ENCODE results near the gene GALNT12. TPM values are rescaled to one million over a fixed set of nuclear protein-coding genes. Genes with fewer than 3 reads are reported as not detected.
A peak's percentile ranks its signal among the peaks of the same experiment; 100 is the strongest.

Gene GALNT12, protein sequence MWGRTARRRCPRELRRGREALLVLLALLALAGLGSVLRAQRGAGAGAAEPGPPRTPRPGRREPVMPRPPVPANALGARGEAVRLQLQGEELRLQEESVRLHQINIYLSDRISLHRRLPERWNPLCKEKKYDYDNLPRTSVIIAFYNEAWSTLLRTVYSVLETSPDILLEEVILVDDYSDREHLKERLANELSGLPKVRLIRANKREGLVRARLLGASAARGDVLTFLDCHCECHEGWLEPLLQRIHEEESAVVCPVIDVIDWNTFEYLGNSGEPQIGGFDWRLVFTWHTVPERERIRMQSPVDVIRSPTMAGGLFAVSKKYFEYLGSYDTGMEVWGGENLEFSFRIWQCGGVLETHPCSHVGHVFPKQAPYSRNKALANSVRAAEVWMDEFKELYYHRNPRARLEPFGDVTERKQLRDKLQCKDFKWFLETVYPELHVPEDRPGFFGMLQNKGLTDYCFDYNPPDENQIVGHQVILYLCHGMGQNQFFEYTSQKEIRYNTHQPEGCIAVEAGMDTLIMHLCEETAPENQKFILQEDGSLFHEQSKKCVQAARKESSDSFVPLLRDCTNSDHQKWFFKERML
- total RNA-seq, result 28.6 TPM

DNA sequence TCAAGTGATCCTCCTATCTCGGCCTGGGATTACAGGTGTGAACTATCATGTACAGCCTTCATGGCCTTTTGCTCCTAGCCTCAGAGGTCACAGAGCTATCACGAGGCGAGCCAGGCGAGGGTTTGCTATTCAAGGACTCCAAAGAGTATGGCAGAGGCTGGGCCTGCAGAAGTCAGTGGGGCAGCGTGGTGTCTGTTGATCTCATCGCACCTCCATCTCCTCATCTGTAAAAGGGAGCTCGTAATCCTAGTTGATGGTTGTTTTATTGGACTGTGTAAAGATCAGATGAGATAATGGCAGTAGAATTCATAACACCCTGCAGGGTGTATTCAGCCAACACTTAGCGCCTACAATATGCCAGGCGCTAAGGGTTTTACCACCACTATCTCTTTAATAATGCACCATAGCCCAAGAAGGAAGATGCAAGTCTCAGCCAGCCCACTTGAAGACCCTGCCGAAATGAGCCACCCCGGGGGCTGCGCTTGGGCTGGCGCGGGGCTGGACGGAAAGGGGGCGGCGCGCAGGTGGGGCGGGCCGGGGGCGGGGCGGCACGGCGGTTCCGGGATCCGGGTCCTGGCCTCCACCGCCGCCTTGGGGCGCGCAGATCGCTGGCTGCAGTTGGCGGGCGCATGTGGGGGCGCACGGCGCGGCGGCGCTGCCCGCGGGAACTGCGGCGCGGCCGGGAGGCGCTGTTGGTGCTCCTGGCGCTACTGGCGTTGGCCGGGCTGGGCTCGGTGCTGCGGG is at the start of gene GALNT12:
Gene GALNT12 (plus strand): TSS at position 601 of the 744 bp plus-strand sequence. CDS start 29 bp downstream, at position 630.
- peak; percentile 22 for DNase-seq (ENCODE audit: low spot score)

DNA sequence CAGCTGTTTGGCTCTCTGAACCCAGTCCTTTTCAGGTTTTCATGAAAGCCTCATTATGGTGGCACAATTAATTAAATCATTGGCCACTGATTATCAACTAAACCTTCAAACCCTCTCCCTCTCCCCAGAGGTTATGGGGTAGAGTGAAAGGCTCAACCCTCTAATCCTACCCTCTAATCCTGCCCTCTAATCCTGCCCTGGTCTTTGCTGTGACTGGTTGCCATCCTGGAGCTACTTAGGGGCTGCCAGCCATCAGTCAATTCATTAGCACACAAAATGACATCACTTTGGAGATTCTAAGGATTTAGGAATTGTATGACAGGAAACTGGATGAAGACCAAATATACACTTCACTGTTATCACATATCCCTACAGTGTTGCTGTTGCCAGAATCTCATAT is 47.2 kb upstream of the GALNT12 start:
- DNase-seq (ENCODE audit: low spot score), result no peak

DNA sequence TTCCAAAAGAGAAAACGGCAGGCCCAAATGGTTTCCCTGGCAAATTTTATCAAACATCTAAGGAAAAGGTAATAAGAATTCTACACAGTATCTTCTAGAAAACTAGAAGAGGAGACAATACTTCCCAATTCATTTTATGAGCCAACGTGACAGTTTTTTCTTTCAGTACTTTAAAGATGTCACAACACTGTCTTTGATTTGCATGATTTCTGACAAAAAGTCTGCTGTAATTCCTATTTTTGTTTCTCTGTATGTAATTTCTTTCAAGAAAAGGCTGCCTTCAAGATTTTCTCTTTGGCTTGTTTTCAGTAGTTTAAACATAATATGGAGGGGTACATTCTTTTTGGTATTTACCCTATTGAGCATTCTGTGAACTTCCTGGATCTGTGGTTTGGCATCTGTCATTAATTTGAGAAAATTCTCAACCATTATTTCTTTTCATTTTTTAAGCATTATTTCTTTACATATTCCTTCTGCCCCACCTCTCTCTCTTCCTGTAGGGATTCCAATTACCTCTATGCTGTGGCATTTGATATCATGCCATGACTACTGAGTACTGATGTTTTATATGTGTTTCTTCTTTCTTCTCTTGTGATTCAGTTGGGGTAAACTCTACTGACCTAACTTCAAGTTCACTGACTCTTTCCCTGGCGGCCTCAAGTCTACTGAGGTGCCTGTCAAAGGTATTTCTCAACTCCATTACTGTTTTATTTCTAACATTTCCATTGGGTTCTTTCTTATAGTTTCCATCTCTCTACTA is 43.3 kb upstream of the GALNT12 start:
- no peak for DNase-seq (ENCODE audit: low spot score)

DNA sequence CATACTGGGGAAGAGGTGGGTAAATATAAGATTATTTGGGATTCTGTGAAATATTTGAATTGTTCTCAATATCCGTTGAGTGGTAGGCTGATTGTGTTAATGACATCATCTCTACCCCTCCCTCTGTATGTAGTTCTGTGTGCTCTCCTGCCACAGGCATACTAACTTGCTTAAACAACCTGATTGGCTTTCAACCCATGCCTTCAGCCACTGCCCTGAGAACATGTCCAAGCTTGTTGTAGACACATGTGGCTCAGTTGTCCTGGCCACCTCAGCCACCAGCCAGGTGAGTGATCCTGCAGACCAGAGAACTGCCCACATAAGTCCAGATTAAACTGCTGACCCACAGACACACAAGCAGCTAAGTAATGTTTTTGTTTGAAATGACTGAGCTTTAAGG is 42.2 kb upstream of the GALNT12 start:
- no peak for DNase-seq (ENCODE audit: low spot score)

DNA sequence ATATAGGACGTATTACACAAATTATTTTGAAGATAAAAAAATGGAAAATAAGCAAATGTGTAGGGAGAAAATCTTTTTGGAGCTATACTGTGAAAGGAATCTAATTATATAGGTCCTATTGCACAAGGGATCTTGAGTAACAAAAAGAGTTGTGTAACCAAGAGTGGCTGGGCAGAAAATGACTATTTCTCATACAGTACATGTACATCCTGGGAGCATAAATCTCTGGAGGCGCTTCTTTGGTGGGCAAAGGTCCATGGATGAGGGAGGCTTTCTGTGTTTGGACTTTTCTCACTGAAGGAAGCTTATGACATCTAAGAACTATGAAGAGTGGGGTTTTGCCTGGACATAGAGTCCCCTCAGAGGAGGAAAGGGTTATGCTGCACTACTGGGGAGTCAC is 40.9 kb upstream of the GALNT12 start:
- no peak for DNase-seq (ENCODE audit: low spot score)

DNA sequence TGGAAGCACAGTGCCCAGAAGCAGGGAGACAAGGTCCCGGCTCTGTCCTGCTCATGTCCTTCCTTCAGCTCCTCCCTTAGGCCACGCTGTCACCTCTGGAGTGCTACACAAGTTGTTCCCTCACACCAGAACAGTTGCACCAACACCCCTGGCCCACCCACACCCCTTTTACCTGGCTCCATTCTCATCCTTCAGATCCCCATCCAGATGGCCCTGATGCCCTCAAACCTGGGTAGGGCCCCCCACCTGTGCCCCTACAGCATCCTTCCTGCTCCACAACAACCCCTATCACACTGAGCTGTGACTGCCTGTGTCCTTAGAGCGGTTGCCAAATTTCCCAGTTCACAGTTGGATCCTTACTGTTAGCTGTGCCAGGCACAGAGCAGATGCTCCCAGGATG is 40.3 kb upstream of the GALNT12 start:
- no peak for DNase-seq (ENCODE audit: low spot score)

DNA sequence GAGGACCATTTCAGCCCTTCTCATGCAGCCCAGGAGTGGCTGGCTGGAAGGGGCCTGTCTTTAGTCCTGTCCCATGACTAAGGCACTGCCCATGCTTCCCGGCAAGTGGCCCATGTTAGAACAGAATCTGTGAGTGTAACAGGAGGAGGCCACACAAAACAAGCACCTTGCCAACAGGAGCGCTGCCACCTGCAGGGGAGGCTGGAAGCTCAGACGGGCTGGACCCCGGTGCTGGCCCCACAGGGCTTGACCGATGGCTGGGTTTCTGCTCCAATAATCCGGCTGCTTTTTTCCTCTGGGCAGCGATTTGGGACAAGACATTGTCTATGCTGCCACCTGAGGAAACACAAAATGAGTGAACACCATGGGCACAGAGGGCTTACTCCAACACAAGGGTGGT is 39.6 kb upstream of the GALNT12 start:
- DNase-seq (ENCODE audit: low spot score), result no peak

DNA sequence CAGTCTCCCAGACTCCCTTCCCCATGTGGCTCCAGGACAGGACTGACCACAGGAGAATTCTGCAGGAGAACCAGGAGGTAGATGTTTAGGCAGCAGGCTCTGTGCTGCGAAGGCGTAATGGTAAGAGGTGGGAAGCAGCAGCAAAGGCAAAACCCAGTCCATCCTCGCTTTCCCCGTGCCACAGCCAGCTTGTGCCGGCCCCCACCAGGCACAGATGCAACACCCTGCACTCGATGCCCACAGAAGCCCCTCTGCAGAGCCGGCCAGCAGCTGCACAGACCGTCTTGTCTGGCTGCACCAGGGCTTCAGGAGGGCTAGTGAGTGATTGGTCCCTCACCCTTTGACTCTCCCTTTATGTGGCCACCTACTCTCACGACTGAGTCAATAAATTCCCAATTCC is 39.1 kb upstream of the GALNT12 start:
- no peak for DNase-seq (ENCODE audit: low spot score)

DNA sequence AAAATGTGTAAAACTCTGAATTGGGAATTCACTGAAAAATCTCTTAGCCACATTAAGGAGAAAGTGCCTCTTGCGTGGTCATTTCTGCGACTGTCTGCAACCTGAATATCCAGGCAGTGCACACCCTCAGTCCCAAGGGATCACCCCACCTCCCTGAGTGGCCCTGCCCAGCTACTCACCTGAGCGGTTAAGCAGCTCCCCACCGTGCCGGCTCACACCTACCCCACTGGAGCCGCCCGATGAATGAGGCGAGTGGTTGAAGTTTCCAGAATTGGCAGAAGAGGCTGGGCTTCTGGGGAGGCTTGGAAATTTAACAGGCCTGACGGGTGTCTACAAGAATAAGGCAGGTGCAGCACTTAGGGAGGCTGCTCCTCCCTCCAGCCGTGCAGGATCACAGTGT is 36.8 kb upstream of the GALNT12 start:
- no peak for DNase-seq (ENCODE audit: low spot score)

DNA sequence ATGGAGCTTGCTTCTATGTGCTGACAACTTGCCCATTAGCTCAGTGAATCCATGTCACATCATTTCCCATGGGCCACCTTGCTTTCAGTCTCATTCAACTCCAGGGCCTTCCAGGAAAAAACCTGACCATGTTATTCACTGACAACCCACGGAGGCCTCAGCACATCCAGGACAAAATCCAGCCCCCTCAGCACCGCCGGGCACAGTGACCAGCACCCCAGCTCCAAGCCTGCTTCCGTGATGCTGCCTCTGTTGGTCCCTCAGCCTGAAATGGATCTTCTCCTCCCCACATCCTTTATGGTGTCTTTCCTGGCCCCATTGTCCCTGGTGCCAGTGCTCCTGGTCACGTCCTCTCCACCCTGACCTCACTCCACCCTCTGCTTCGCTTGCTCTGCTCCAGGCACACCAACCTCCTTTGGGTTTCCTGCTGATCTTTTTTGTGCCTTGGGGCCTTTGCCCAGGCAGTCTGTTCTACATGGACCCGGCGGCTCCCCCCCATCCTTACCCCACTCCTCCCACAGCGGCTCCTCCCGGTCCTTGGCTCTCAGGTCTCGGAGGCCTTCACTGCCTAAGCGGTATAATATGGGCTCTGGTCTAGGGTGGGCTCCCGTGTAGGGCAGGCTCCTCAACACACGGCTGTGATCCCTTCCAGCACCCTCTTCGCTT is 36.1 kb upstream of the GALNT12 start:
- DNase-seq (ENCODE audit: low spot score), result no peak

DNA sequence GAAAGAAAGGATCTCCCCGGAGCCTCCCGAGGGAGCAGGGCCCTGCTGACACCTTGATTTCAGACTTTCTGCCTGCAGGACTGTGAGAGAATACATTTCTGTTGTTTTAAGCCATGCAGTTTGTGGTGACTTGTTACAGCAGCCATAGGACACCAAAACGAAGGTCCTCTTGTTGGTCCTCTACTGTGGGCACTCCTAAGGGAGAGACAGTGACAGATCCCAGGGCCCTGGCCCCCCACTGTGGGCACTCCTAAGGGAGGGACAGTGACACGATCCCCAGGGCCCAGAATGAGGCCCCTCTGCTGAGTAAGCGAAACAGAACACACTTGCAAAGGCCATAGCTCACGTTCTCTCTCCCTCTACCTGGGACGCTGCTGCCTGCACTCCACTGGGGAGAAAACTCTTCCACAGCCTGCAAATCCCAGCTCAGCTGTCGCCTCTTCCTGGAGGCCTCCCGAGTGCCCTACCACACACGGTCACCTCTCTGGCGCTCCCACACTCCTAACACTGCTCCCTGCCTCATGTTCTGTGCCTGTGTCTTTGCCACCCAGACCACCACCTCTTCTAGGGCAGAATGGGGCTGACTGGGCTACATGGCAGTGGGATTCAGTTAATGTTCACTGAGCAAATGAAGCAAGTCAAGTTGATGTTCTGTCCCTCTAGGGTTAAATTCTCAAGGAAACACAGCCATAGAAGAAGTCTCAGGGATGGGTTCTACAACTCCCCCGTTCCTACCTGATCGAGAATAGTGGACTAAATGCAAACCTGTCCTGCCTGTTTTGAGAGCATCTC is 34.9 kb upstream of the GALNT12 start:
- no peak for DNase-seq (ENCODE audit: low spot score)

DNA sequence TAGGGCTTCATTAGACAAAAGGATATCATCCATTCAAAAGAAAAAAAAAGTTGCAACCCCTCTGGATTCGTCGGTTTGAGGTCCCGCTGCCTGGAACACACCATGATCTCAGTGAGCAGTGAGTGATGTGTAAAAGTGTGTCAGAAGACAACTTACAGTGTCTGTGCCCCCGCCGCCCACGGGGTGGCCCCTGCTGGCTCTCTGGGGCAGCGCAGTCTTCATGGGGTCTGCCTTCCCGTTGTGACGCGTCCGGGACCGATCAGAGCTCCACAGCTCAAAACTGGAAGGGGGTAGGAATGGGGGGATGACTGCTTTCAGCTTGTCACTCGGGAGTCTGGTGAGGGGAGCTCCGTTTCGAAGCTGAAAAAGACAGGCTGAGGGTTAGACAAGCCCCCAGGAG is 33.7 kb upstream of the GALNT12 start:
- DNase-seq (ENCODE audit: low spot score), result no peak

DNA sequence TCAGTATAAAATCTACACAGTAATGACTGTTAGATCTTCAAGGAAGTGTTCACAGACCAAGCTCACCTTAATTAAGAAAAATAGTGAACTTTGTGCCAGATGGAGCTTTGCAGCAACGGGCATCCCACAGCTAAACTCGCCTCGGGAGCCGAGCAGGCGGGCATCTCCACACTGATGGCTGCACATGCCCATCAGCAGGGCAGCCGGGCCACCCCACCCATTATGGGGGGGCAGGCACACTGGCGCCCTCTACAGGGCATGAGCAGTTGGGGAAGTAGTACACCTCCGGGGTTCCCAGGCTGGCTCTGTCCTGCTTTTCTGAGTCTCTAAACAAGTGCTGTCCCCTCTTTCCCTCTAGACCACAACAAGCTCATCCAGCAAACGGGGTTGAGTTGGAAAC is 32.7 kb upstream of the GALNT12 start:
- DNase-seq (ENCODE audit: low spot score), result no peak

DNA sequence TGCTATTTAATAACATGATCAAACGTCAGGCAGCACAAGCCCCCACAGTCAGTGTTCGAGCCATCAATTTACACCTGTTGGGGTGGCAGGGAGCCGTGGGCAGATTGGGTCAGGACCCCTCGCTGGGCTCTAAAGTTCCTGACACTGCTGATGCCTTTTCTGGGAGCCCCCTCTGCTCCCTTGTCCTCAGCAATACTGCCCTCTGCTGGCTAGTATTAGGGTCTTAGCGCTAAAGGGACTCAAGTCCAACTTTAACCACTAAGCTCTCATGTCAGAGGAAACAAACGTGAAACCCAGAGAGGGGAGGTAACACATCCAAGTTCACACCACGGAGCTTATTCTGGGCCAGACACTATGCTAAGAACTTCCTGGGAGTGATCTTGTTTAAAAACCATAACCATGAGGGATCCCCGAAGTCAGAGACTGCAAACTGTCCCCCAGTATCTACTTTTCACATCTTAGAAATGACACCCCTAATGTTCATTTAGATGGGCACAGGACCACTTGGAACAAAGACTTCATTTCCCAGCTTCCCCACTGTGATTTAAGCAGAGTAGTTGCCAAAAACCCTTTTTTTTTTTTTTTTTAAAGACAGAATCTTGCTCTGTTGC is 31.5 kb upstream of the GALNT12 start:
- no peak for DNase-seq (ENCODE audit: low spot score)

DNA sequence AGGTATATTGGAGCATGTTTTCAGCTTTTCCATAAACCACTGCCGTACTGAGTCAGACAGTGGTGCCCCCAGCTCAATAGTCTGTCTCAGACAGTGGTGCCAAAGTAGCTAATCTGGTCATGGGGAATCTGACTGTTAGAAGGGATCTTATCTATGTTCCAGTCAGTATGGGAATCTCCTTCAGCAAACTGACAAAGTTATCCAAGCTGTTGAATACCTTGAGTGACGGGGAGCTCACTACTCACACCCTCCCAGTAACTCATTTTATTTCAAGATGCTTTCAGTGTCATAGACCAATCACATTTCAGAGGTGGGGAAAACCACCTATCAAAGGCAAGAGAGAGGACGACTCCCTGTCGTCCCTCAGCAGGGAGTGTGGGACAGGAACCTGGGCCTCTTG is 29.9 kb upstream of the GALNT12 start:
- no peak for DNase-seq (ENCODE audit: low spot score)

DNA sequence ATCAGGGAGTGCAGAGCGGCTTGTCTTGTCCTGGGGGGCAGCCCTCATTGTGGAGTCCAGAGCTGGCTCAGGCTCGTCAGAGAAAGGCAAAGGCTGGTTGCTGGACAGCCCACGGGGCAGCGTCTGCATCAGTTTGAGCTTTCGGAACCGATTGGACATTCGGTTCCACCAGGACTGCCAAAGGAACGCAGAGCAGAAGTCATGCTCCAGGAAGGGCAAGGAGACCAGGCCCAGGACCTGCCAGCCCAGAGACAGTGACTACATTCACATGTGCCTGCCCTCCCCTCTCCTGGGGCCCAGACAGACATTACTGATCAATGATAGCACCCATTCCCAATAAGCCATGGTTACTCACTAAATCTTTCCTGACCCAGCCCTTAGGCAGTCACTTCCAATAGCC is 29.2 kb upstream of the GALNT12 start:
- no peak for DNase-seq (ENCODE audit: low spot score)

DNA sequence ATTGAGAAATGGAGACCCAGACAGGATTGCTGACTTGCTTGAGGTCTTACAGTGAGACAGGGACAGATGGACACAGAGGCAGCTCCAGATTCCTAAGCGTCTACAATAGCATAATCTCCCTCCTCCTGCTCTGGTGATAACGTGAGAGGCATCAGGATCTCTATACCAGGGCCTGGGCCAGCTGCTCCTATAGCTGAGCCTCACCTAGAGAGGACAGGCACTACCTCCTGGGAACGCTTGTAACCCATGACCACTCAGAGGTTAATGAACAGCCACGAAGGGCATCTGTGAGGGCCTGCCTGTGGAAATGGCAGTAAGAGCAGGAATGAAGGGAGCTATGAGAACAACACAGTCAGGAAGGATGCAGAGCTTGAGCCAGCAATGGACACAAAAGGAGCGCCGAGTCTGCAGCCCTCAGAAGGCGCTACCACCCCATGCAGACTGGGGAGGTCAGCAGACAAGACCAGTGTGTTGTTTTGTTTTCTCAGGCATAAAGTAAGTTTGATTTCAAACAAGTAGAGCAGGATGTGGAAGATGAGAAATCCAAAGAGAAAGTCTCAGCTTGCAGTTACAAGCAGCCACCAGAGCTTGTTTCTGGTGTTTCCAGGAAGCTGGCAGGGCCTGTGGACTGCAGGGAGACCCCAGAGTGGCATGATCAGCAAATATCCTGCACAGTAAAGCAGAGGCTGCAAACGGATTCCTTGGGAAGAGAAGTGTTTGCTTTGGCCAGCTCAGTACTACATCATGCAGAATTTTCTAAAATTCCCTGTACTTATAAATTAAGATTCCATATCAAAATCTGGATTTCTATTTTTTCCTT is 28.5 kb upstream of the GALNT12 start:
- peak; percentile 26 for DNase-seq (ENCODE audit: low spot score)

DNA sequence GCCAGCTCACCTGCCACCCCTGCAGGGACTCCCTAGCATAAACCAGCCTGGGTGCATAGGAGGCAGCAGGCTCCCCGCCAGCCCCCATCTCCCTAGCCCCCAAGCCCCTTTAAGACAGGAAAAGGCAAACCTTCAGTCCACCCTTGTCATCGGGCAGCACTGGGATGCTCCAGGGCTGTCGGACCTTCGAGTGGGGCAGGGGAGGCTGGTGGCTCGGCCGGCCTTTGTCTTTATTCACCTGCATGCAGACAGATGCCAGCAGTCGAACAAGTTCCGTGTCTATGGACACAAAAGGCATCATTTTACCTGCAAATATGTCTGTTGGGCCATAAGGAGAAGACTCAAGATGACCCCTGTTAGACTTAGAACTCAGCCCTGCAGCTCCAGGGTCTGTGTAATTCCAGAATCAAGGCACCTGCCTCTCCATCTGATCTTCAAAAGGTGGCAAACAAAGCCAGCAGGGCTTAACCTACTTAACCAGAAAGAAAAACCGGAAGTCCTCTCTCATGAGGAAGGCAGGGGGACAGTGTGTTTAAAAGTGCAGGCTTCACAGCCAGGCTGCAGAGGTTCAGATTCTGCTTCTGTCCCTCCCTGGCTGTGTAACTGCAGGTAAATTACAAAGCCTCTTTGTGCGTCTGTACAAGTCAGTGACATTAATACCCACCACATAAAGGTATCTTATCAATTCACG is 27.3 kb upstream of the GALNT12 start:
- no peak for DNase-seq (ENCODE audit: low spot score)

All from mucosa of gallbladder (tissue), 1 donor.